ENCODE results near the gene SRPRB. TPM values are rescaled to one million over a fixed set of nuclear protein-coding genes. Genes with fewer than 3 reads are reported as not detected.

The SRPRB gene
- total RNA-seq, 1 donor, result 86.9 TPM

DNA sequence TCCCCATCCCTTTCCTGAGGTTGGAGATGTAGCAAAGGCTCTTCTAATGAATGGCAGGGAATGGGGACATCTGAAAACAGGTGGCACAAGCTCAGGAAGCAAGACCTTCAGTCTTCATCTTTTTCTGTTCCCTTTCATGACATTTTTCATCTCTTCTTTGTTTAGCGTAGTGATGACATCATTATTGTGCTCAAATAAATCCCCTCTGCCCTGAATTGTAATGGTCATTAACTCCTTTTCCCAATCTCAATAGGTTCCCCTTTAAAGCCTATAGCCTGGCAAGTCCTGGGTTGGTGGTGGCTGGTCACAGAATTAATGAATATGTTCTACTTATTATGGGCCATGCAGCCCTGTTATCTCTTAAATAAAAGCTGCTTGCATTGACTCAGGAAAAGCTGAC lies 38.0 kb upstream of the SRPRB start:
- H3K4me3 ChIP-seq (ENCODE audit: low read depth, low read length), result no peak overlapping the region
- no peak for DNase-seq (ENCODE audit: low read depth)
- TF ChIP-seq, protein P1, sequence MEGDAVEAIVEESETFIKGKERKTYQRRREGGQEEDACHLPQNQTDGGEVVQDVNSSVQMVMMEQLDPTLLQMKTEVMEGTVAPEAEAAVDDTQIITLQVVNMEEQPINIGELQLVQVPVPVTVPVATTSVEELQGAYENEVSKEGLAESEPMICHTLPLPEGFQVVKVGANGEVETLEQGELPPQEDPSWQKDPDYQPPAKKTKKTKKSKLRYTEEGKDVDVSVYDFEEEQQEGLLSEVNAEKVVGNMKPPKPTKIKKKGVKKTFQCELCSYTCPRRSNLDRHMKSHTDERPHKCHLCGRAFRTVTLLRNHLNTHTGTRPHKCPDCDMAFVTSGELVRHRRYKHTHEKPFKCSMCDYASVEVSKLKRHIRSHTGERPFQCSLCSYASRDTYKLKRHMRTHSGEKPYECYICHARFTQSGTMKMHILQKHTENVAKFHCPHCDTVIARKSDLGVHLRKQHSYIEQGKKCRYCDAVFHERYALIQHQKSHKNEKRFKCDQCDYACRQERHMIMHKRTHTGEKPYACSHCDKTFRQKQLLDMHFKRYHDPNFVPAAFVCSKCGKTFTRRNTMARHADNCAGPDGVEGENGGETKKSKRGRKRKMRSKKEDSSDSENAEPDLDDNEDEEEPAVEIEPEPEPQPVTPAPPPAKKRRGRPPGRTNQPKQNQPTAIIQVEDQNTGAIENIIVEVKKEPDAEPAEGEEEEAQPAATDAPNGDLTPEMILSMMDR (IDR thresholded peaks at IDR 0.05; ENCODE audit: insufficient read depth, low read length), result no peak

DNA sequence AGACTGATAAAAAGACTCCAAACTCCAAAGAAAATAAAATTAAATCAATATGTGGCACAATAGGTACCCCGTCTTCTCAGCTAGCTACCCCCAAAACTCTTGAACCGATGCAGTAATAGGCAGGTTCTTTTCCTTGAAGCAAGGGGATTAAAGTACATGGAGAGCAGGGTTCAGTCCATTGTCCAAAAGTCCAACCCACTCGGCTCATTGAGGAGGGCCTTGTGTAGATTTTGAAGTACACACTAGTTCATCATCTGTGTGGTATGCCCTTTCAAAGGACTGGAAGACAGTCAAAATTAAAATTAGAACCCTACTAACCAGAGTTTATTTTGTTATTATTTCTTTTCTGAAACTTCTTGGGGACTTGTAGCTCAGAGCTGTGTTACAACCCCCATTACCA lies 36.1 kb upstream of the SRPRB start:
- no peak for DNase-seq (ENCODE audit: low read depth)
- TF ChIP-seq, protein P1 (IDR thresholded peaks at IDR 0.05; ENCODE audit: insufficient read depth, low read length), result no peak
- H3K4me3 ChIP-seq (ENCODE audit: low read depth, low read length), result no peak overlapping the region

DNA sequence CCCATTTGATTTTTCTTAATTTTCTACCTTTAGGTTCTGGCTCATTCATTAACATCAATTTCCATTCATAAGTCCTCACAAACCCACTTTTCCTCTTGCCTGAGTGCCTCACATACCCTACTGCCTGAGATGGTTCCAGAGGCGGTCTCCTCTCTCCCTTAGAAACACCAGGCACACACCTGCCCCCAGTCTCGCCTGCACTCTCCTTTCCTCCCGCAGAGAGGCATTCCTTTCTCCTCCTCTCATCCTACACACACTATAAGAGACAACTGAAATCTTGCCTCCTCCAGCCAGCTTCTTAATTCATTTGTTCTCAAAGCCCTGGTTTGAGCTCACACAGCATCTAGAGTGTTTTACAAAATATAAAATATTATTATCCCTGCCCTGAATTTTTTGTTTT lies 31.9 kb upstream of the SRPRB start:
- H3K4me3 ChIP-seq (ENCODE audit: low read depth, low read length), result no peak overlapping the region
- no peak for DNase-seq (ENCODE audit: low read depth)
- TF ChIP-seq, protein P1 (IDR thresholded peaks at IDR 0.05; ENCODE audit: insufficient read depth, low read length), result no peak

DNA sequence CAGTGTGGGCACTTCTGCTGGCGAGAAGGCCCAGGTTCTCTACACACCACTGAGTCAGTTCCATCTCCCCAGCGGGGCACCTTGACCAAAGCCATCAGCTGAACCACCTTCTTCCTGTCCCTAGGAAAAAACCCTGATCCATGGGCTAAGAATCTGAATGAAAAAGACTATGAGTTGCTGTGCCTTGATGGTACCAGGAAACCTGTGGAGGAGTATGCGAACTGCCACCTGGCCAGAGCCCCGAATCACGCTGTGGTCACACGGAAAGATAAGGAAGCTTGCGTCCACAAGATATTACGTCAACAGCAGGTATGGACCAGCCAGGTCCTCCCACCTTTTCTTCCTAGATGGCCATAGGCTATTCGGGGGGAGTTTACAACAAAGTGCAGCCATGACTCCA lies 30.3 kb upstream of the SRPRB start:
- H3K4me3 ChIP-seq (ENCODE audit: low read depth, low read length), result no peak overlapping the region
- TF ChIP-seq, protein P1 (IDR thresholded peaks at IDR 0.05; ENCODE audit: insufficient read depth, low read length), result no peak
- no peak for DNase-seq (ENCODE audit: low read depth)

DNA sequence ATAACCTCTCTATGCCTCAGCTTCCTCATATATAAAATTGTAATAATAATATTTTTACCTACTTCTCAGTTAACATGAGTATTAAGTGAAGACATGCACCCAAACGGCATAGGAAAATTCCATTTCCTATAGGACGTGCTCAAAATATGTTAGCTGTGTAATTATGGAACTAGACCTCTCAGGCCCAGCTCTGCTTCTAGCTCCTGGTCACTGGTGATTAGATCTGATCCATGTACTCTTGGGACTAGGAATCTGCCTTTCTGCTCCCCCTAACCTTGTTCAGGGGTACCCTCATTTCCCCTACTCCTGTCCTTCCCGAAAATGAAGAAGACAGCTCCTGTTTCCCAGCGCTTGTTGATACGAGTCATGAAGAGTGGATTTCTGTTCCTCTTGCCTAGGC lies 29.8 kb upstream of the SRPRB start:
- H3K4me3 ChIP-seq (ENCODE audit: low read depth, low read length), result no peak overlapping the region

DNA sequence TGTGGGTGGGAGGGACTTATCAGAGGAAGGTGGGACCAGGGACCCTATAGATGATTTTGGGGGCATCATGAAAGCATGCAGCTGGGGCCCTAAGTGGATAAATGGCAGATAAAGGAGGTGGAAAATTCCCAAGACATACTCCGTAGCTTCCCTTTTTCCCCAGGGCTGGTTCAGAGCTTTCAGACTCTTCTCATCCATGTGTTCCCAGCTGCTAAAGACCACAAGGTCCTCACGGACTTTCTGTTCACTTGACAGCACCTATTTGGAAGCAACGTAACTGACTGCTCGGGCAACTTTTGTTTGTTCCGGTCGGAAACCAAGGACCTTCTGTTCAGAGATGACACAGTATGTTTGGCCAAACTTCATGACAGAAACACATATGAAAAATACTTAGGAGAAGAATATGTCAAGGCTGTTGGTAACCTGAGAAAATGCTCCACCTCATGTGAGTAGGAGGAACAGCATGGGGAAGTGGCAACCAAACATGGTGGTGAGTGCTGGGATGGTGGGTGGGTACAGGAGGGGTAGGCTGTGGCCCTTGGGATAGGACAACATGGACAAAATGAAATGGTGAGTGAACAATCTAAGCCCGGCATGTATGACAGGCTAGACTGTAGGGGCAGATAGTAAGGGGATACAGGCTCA lies 28.7 kb upstream of the SRPRB start:
- no peak overlapping the region for H3K4me3 ChIP-seq (ENCODE audit: low read depth, low read length)
- DNase-seq (ENCODE audit: low read depth), result no peak
- TF ChIP-seq, protein P1 (IDR thresholded peaks at IDR 0.05; ENCODE audit: insufficient read depth, low read length), result no peak

More for the DNA sequence above, 29.8 kb upstream of the SRPRB start:
- TF ChIP-seq, protein P1 (IDR thresholded peaks at IDR 0.05; ENCODE audit: insufficient read depth, low read length), result no peak
- no peak for DNase-seq (ENCODE audit: low read depth)

Measured in fibroblast of the aortic adventitia (primary cell).